Peyer's patch (tissue), 4 donors: ENCODE data around the gene MDC1.

Source experiments
- CTCF ChIP-seq, 6 experiments: fragments of 450-650 bp in 4 of 6; fragments of 200-600 bp in 2 of 6; sonication (generic) in 1 of 6; IDR thresholded peaks; one replicate each; pipeline ENCODE4 v1.5.1; 2017 to 2019; ENCODE audit warnings: antibody characterized with exemption in 6 of 6, mild to moderate bottlenecking in 3 of 6, moderate library complexity in 1 of 6
- POLR2A ChIP-seq, 2 donors: fragments of 450-650 bp; IDR thresholded peaks; one replicate each; pipeline ENCODE4 v1.5.1; 2017; ENCODE audit warnings: antibody characterized with exemption in 2 of 2, mild to moderate bottlenecking in 2 of 2, moderate library complexity in 2 of 2

- TF ChIP-seq CTCF (IDR thresholded peaks at IDR 0.05) (no peak), POLR2A (IDR thresholded peaks at IDR 0.05) (peak in 1 of 2 donors; percentile 12)
Measured at GRCh38 chr6:30743099-30744053, 26.3 kb upstream of the MDC1 start.
